ENCODE measurements around the gene MEMO1.
"Not testable (repeated sequence)": the region's sequence is repeated elsewhere in the genome, so short reads cannot be mapped to it uniquely, and the experiment has no call there.

MEMO1 gene

GRCh38 chr2:32010670-32011484 is at the start of gene MEMO1:
MEMO1 (minus strand) TSS chr2:32011008; CDS start chr2:32010247, 761 bp downstream.
- peak; percentile 87 to 88 for DNase-seq

- DNase-seq: no peak
Observed at GRCh38 chr2:32060266-32060665, 49.5 kb upstream of the MEMO1 start.

- DNase-seq: no peak
Observed at GRCh38 chr2:32058130-32058529, 47.3 kb upstream of the MEMO1 start.

- DNase-seq: not testable (repeated sequence)
Observed at GRCh38 chr2:32054583-32054982, 43.8 kb upstream of the MEMO1 start.

- no peak for DNase-seq
Observed at GRCh38 chr2:32051836-32052439, 41.1 kb upstream of the MEMO1 start.

- DNase-seq: no peak
Observed at GRCh38 chr2:32043561-32043960, 32.8 kb upstream of the MEMO1 start.

GRCh38 chr2:32039447-32040219 is 28.8 kb upstream of the MEMO1 start, which contains the start of gene DPY30:
DPY30 (minus strand) TSS chr2:32039805; CDS start chr2:32039456, 349 bp downstream.
- peak; percentile 86 to 88 for DNase-seq

- DNase-seq: not testable (repeated sequence)
Observed at GRCh38 chr2:32034198-32034887, 23.5 kb upstream of the MEMO1 start.

- not testable (repeated sequence) for DNase-seq
Observed at GRCh38 chr2:32018789-32019482, 8.1 kb upstream of the MEMO1 start.

- DNase-seq: no peak
Observed at GRCh38 chr2:32012872-32013271, 2.1 kb upstream of the MEMO1 start.

GRCh38 chr2:32011485-32011960 is 715 bp upstream of the MEMO1 start:
- DNase-seq: no peak

- peak; percentile 42 to 52 for DNase-seq
Observed at GRCh38 chr2:32010280-32010669, 533 bp downstream of the MEMO1 start.

- peak; percentile 29 to 31 for DNase-seq
Observed at GRCh38 chr2:32009516-32010256, 1.1 kb downstream of the MEMO1 start.

GRCh38 chr2:32008805-32009515 is 1.8 kb downstream of the MEMO1 start:
- no peak for DNase-seq

- DNase-seq: no peak
Observed at GRCh38 chr2:32007121-32007391, 3.8 kb downstream of the MEMO1 start.

- DNase-seq: no peak
Observed at GRCh38 chr2:32005371-32005976, 5.3 kb downstream of the MEMO1 start.

- no peak for DNase-seq
Observed at GRCh38 chr2:32003791-32004190, 7.0 kb downstream of the MEMO1 start.

GRCh38 chr2:32002406-32002805 is 8.4 kb downstream of the MEMO1 start:
- no peak for DNase-seq

GRCh38 chr2:31999438-31999837 is 11.4 kb downstream of the MEMO1 start:
- no peak for DNase-seq

GRCh38 chr2:31998731-31999383 is 12.0 kb downstream of the MEMO1 start:
- no peak for DNase-seq
